Fibroblast of lung (primary cell): ENCODE data around the gene BATF.
"Not testable (repeated sequence)": the region's sequence is repeated elsewhere in the genome, so short reads cannot be mapped to it uniquely, and the experiment has no call there.

Experiments used
- CTCF ChIP-seq, 2 donors: IDR thresholded peaks in 1 of 2; conservative IDR thresholded peaks in 1 of 2; 1 replicate in 1 of 2; 2 replicates in 1 of 2; pipeline ENCODE4 v1.5.1; 2011 to 2012; ENCODE audit warnings: low read length in 2 of 2, control low read depth in 1 of 2, inconsistent platforms in 1 of 2, low read depth in 1 of 2, mild to moderate bottlenecking in 1 of 2
- EZH2 ChIP-seq: IDR thresholded peaks from 2 replicates; pipeline ENCODE4 v1.5.1; 2012; ENCODE audit warnings: low read length, control low read depth, mild to moderate bottlenecking; ENCODE audit errors: missing control alignments

GRCh38 chr14:75474127-75474526, 48.1 kb upstream of the BATF start:
- TF ChIP-seq CTCF (conservative IDR thresholded peaks at IDR 0.05 in 1 of 2, IDR thresholded peaks at IDR 0.05 in 1 of 2; ENCODE audit: low read depth in 1 of 2, low read length in 2 of 2); EZH2: not testable (repeated sequence)
